ENCODE measurements around the gene MAP2K1. TPM values are rescaled to one million over a fixed set of nuclear protein-coding genes. Genes with fewer than 3 reads are reported as not detected.

Gene MAP2K1
- total RNA-seq, 1 donor from 2014 or later: 57.7 TPM

GRCh38 chr15:66401130-66402021 lies 14.7 kb downstream of the MAP2K1 start:
- FAIRE-seq: no peak
- peak; percentile 67 for DNase-seq (ENCODE audit: low read depth)
- no peak for TF ChIP-seq CTCF (IDR thresholded peaks at IDR 0.05; ENCODE audit: insufficient read depth, low read length, severe bottlenecking)
- H3K36me3 ChIP-seq (ENCODE audit: control insufficient read depth, insufficient read depth, low read length): peaks cover 2% of the 10 kb centered on the region
- H3K4me3 ChIP-seq (ENCODE audit: low read depth, low read length): no peak overlapping the region
- H3K27me3 ChIP-seq (ENCODE audit: control insufficient read depth, insufficient read depth, low read length): no peaks in the 10 kb centered on the region

- no peak for DNase-seq (ENCODE audit: low read depth)
- peaks cover 2% of the 10 kb centered on the region for H3K36me3 ChIP-seq (ENCODE audit: control insufficient read depth, insufficient read depth, low read length)
- no peak for FAIRE-seq
- TF ChIP-seq CTCF (IDR thresholded peaks at IDR 0.05; ENCODE audit: insufficient read depth, low read length, severe bottlenecking): no peak
- H3K4me3 ChIP-seq (ENCODE audit: low read depth, low read length): no peak overlapping the region
- H3K27me3 ChIP-seq (ENCODE audit: control insufficient read depth, insufficient read depth, low read length): no peaks in the 10 kb centered on the region
Measured at GRCh38 chr15:66402761-66403284, 16.1 kb downstream of the MAP2K1 start.

- TF ChIP-seq CTCF (IDR thresholded peaks at IDR 0.05; ENCODE audit: insufficient read depth, low read length, severe bottlenecking): no peak
- FAIRE-seq: no peak
Measured at GRCh38 chr15:66403323-66403722, 16.6 kb downstream of the MAP2K1 start.

GRCh38 chr15:66404122-66404521 lies 17.4 kb downstream of the MAP2K1 start:
- DNase-seq (ENCODE audit: low read depth) (no peak), FAIRE-seq (no peak)
- H3K27me3 ChIP-seq (ENCODE audit: control insufficient read depth, insufficient read depth, low read length): no peaks in the 10 kb centered on the region
- no peak for TF ChIP-seq CTCF (IDR thresholded peaks at IDR 0.05; ENCODE audit: insufficient read depth, low read length, severe bottlenecking)
- no peak overlapping the region for H3K4me3 ChIP-seq (ENCODE audit: low read depth, low read length)
- no peaks in the 10 kb centered on the region for H3K36me3 ChIP-seq (ENCODE audit: control insufficient read depth, insufficient read depth, low read length)

More at GRCh38 chr15:66403323-66403722, 16.6 kb downstream of the MAP2K1 start:
- H3K27me3 ChIP-seq (ENCODE audit: control insufficient read depth, insufficient read depth, low read length): no peaks in the 10 kb centered on the region
- H3K4me3 ChIP-seq (ENCODE audit: low read depth, low read length): no peak overlapping the region
- no peaks in the 10 kb centered on the region for H3K36me3 ChIP-seq (ENCODE audit: control insufficient read depth, insufficient read depth, low read length)
- no peak for DNase-seq (ENCODE audit: low read depth)

- no peak for DNase-seq (ENCODE audit: low read depth)
- Histone ChIP-seq H3K27me3 (ENCODE audit: control insufficient read depth, insufficient read depth, low read length) (no peaks in the 10 kb centered on the region), H3K36me3 (ENCODE audit: control insufficient read depth, insufficient read depth, low read length) (no peaks in the 10 kb centered on the region), H3K4me3 (ENCODE audit: low read depth, low read length) (no peak overlapping the region)
- no peak for FAIRE-seq
- TF ChIP-seq CTCF (IDR thresholded peaks at IDR 0.05; ENCODE audit: insufficient read depth, low read length, severe bottlenecking): no peak
Measured at GRCh38 chr15:66404532-66404931, 17.8 kb downstream of the MAP2K1 start.
